GM23338 (cell line): ENCODE measurements around the gene STIL. TPM values are rescaled to one million over a fixed set of nuclear protein-coding genes. Genes with fewer than 3 reads are reported as not detected.

ENCODE experiments used
- ATAC-seq: fragments of 200-7000 bp; cut with Tn5 transposase; 3 replicates; pipeline ENCODE4 v1.9.1; 2020
- DNase-seq: peaks from one replicate; pipeline ENCODE4 v3.0.0-alpha.2; 2015; ENCODE audit warnings: low spot score
- H2AFZ ChIP-seq: fragments of 200-600 bp; sonication (generic); 2 replicates; pipeline ENCODE4 v1.8.0; 2016; ENCODE audit warnings: antibody characterized with exemption, mild to moderate bottlenecking, moderate library complexity
- H3F3A ChIP-seq: fragments of 200-600 bp; sonication (generic); replicated peaks from 2 replicates; pipeline ENCODE4 v1.8.0; 2017; ENCODE audit warnings: antibody characterized with exemption, mixed run types, low read depth
- H3K27ac ChIP-seq: fragments of 200-600 bp; sonication (generic); 2 replicates; pipeline ENCODE4 v1.6.1; 2016; ENCODE audit warnings: low read depth
- H3K27me3 ChIP-seq: fragments of 200-600 bp; sonication (generic); 2 replicates; pipeline ENCODE4 v1.8.0; 2016; ENCODE audit warnings: mild to moderate bottlenecking, mixed run types, moderate library complexity; ENCODE audit not compliant: insufficient read depth
- H3K36me3 ChIP-seq: fragments of 200-600 bp; sonication (generic); 2 replicates; pipeline ENCODE4 v1.8.0; 2016; ENCODE audit warnings: mild to moderate bottlenecking; ENCODE audit not compliant: insufficient read depth
- H3K4me1 ChIP-seq: fragments of 200-600 bp; sonication (generic); 2 replicates; pipeline ENCODE4 v1.8.0; 2016; ENCODE audit warnings: mild to moderate bottlenecking, moderate library complexity; ENCODE audit not compliant: insufficient read depth
- H3K4me2 ChIP-seq: fragments of 200-600 bp; sonication (generic); 2 replicates; pipeline ENCODE4 v1.7.1; 2017; ENCODE audit warnings: mixed run types
- H3K4me3 ChIP-seq: fragments of 200-600 bp; sonication (generic); 2 replicates; pipeline ENCODE4 v1.6.1; 2016; ENCODE audit warnings: mixed run types
- H3K79me2 ChIP-seq: fragments of 200-600 bp; sonication (generic); replicated peaks from 2 replicates; pipeline ENCODE4 v1.8.0; 2017; ENCODE audit warnings: mild to moderate bottlenecking; ENCODE audit not compliant: insufficient read depth
- H3K9me2 ChIP-seq: fragments of 200-600 bp; sonication (generic); 2 replicates; pipeline ENCODE4 v1.8.0; 2017; ENCODE audit not compliant: insufficient read depth
- H4K20me1 ChIP-seq: fragments of 200-600 bp; sonication (generic); replicated peaks from 2 replicates; pipeline ENCODE4 v1.8.0; 2017; ENCODE audit warnings: mild to moderate bottlenecking; ENCODE audit not compliant: insufficient read depth
- H3K27ac Mint-ChIP-seq: 2 replicates; pipeline ENCODE4 v1.8.0; 2020; ENCODE audit warnings: inconsistent platforms, mild to moderate bottlenecking, moderate library complexity, mixed read lengths
- H3K27me3 Mint-ChIP-seq: 3 replicates; pipeline ENCODE4 v1.8.0; 2022; ENCODE audit warnings: low read depth, mild to moderate bottlenecking, moderate library complexity, mixed read lengths, inconsistent platforms; ENCODE audit not compliant: insufficient read depth, poor library complexity
- H3K36me3 Mint-ChIP-seq: 3 replicates; pipeline ENCODE4 v1.8.0; 2021; ENCODE audit warnings: low read depth, mild to moderate bottlenecking, inconsistent platforms, moderate library complexity, mixed read lengths
- H3K4me1 Mint-ChIP-seq: 3 replicates; pipeline ENCODE4 v1.8.0; 2020; ENCODE audit warnings: mild to moderate bottlenecking, inconsistent platforms, mixed read lengths
- H3K4me3 Mint-ChIP-seq: 3 replicates; pipeline ENCODE4 v1.8.0; 2021; ENCODE audit warnings: moderate library complexity, mild to moderate bottlenecking, inconsistent platforms, mixed read lengths
- H3K9me3 Mint-ChIP-seq: 3 replicates; pipeline ENCODE4 v1.8.0; 2020; ENCODE audit warnings: moderate library complexity, mild to moderate bottlenecking, inconsistent platforms, mixed read lengths
- CREB1 ChIP-seq: fragments of 250-450 bp; sonication (Bioruptor Pico); IDR thresholded peaks from 2 replicates; pipeline ENCODE4 v1.5.0; 2020; ENCODE audit warnings: low read depth, mild to moderate bottlenecking, moderate library complexity
- EZH2 ChIP-seq: fragments of 200-600 bp; sonication (generic); IDR thresholded peaks from one replicate; pipeline ENCODE4 v1.8.0; 2017; ENCODE audit warnings: antibody characterized with exemption, mild to moderate bottlenecking, low read depth; ENCODE audit not compliant: unreplicated experiment
- EZH2phosphoT487 ChIP-seq: fragments of 200-600 bp; sonication (generic); IDR thresholded peaks from one replicate; pipeline ENCODE4 v1.8.1; 2018; ENCODE audit warnings: antibody characterized with exemption; ENCODE audit not compliant: unreplicated experiment
- JUNB ChIP-seq: IDR thresholded peaks from one replicate; pipeline ENCODE4 v1.6.1; 2016; ENCODE audit warnings: antibody characterized with exemption; ENCODE audit not compliant: unreplicated experiment
- NANOG ChIP-seq: IDR thresholded peaks from 2 replicates; pipeline ENCODE4 v1.6.1; 2016; ENCODE audit warnings: antibody characterized with exemption, borderline replicate concordance
- POLR2AphosphoS5 ChIP-seq: IDR thresholded peaks from 2 replicates; pipeline ENCODE4 v1.6.1; 2016; ENCODE audit warnings: antibody characterized with exemption, low read depth
- STAT1 ChIP-seq: IDR thresholded peaks from one replicate; pipeline ENCODE4 v1.6.1; 2016; ENCODE audit warnings: antibody characterized with exemption; ENCODE audit not compliant: unreplicated experiment
- ZNF114 ChIP-seq: fragments of 250-450 bp; sonication (Bioruptor Pico); IDR thresholded peaks from 2 replicates; pipeline ENCODE4 v1.5.0; 2020; ENCODE audit warnings: mild to moderate bottlenecking, moderate library complexity
- ZNF331 ChIP-seq: fragments of 250-450 bp; sonication (Bioruptor Pico); IDR thresholded peaks from 2 replicates; pipeline ENCODE4 v1.5.0; 2020; ENCODE audit warnings: low read depth, mild to moderate bottlenecking, moderate library complexity
- polyA plus RNA-seq: library from polyadenylated mRNA; unstranded; fragments of >200 nt; fragmentation: Nextera tagmentation; extraction: Ambion mirVana; gene quantifications from 2 replicates; pipeline ENCODE4 v1.2.1, GENCODE V29; 2016
- total RNA-seq: library from RNA; depleted of rRNA; stranded (reverse); fragments of >200 nt; shearing (Covaris generic); gene quantifications from 2 replicates; pipeline ENCODE4 v1.2.3, GENCODE V29; 2014
- TF ChIP-seq, protein P1 (sequence below): IDR thresholded peaks from 2 replicates; pipeline ENCODE4 v1.6.1; 2016; ENCODE audit warnings: antibody characterized with exemption
- TF ChIP-seq, protein P2 (sequence below), 2 experiments: fragments of 200-600 bp in 1 of 2; sonication (generic) in 1 of 2; conservative IDR thresholded peaks; 2 replicates each; pipeline versions ENCODE4 v1.5.1 to v1.6.1; 2016 to 2017; ENCODE audit warnings: antibody characterized with exemption in 2 of 2, low read depth in 2 of 2, mild to moderate bottlenecking in 2 of 2, moderate library complexity in 1 of 2
- TF ChIP-seq, protein P3 (sequence below): fragments of 250-450 bp; sonication (Bioruptor Pico); IDR thresholded peaks from 2 replicates; pipeline ENCODE4 v1.5.0; 2020; ENCODE audit warnings: mild to moderate bottlenecking, moderate library complexity
- TF ChIP-seq, protein P4 (sequence below): IDR thresholded peaks from one replicate; pipeline ENCODE4 v1.6.1; 2018; ENCODE audit warnings: antibody characterized with exemption; ENCODE audit not compliant: unreplicated experiment

STIL gene
- total and polyA plus RNA-seq, 2 experiments from 2014 or later, result 15.6 to 38.2 TPM

DNA sequence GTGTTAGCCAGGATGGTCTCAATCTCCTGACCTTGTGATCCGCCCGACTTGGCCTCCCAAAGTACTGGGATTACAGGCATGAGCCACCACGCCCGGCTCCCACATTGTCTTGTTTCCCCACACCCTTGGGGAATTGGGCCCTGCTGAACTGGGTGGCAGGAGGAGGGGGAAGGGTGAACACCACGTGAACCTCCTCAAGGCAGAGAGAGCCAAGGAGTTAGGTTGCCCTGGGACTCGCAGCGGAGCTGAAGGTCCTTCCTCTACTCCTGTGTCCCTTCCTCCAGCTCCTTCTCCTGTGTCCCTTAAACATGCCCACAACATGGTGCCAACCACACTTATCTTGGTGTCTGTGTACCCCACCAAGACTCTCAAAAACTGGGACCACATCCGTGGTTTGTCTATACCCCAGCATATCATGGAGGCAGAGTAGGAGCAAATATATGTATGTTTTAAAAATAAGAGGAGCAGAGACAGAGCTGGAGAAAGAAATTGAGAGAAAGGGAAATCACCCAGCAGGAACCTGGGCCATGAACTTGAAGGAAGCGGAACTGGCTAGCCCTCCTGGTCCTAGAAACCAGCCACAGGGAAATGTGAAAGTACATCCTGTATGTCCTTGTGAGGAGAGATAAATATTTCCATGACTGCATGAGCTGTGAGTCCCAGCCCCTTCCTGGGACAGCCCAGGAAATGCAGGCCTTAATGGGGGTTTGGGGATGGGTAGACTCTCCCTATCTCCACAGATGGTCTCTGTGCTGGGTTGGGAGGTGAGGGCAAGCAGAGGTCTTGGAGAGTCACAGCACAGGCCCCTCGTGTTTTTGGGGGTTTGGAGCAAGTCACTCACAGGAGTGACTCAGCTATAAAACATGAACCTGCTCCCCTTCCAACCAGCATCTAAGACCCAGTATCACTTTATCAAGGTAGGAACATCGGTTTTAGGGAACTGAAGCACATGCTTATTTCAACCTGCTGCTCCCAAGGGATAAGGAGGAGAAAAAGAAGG lies 72.5 kb downstream of the STIL start:
- H3K4me3 Mint-ChIP-seq, result no peak overlapping the region
- no peaks in the 10 kb centered on the region for H3K36me3 Mint-ChIP-seq
- Histone ChIP-seq H3K36me3 (no peaks in the 10 kb centered on the region), H3K9me2 (no peaks in the 10 kb centered on the region), H3K4me2 (no peak overlapping the region), H3K4me3 (no peak overlapping the region), H4K20me1 (no peaks in the 10 kb centered on the region; the same call in 1 of the 2 replicates), H3K79me2 (no peaks in the 10 kb centered on the region), H3F3A (no peaks in the 10 kb centered on the region), H3K27me3 (peaks cover 58% of the 10 kb centered on the region), H3K4me1 (no peaks in the 10 kb centered on the region; the same call in 1 of the 2 replicates), H2AFZ (no peak overlapping the region), H3K27ac (no peak overlapping the region)
- DNase-seq (no peak), ATAC-seq (no peak)
- H3K4me1 Mint-ChIP-seq, result peaks cover 10% of the 10 kb centered on the region
- peaks cover 7% of the 10 kb centered on the region for H3K27me3 Mint-ChIP-seq
- TF ChIP-seq STAT1 (no peak), EZH2phosphoT487 (no peak), POLR2AphosphoS5 (no peak), JUNB (no peak), ZNF331 (CRISPR knock-in tag) (no peak), CREB1 (no peak), ZNF114 (CRISPR knock-in tag) (no peak), NANOG (no peak), EZH2 (no peak)
- TF ChIP-seq, protein P1, sequence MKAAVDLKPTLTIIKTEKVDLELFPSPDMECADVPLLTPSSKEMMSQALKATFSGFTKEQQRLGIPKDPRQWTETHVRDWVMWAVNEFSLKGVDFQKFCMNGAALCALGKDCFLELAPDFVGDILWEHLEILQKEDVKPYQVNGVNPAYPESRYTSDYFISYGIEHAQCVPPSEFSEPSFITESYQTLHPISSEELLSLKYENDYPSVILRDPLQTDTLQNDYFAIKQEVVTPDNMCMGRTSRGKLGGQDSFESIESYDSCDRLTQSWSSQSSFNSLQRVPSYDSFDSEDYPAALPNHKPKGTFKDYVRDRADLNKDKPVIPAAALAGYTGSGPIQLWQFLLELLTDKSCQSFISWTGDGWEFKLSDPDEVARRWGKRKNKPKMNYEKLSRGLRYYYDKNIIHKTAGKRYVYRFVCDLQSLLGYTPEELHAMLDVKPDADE, result no peak
- TF ChIP-seq, protein P2, sequence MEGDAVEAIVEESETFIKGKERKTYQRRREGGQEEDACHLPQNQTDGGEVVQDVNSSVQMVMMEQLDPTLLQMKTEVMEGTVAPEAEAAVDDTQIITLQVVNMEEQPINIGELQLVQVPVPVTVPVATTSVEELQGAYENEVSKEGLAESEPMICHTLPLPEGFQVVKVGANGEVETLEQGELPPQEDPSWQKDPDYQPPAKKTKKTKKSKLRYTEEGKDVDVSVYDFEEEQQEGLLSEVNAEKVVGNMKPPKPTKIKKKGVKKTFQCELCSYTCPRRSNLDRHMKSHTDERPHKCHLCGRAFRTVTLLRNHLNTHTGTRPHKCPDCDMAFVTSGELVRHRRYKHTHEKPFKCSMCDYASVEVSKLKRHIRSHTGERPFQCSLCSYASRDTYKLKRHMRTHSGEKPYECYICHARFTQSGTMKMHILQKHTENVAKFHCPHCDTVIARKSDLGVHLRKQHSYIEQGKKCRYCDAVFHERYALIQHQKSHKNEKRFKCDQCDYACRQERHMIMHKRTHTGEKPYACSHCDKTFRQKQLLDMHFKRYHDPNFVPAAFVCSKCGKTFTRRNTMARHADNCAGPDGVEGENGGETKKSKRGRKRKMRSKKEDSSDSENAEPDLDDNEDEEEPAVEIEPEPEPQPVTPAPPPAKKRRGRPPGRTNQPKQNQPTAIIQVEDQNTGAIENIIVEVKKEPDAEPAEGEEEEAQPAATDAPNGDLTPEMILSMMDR (conservative IDR thresholded peaks at IDR 0.05; ENCODE audit: low read depth in 2 of 2), result no peak
- TF ChIP-seq, protein P3, sequence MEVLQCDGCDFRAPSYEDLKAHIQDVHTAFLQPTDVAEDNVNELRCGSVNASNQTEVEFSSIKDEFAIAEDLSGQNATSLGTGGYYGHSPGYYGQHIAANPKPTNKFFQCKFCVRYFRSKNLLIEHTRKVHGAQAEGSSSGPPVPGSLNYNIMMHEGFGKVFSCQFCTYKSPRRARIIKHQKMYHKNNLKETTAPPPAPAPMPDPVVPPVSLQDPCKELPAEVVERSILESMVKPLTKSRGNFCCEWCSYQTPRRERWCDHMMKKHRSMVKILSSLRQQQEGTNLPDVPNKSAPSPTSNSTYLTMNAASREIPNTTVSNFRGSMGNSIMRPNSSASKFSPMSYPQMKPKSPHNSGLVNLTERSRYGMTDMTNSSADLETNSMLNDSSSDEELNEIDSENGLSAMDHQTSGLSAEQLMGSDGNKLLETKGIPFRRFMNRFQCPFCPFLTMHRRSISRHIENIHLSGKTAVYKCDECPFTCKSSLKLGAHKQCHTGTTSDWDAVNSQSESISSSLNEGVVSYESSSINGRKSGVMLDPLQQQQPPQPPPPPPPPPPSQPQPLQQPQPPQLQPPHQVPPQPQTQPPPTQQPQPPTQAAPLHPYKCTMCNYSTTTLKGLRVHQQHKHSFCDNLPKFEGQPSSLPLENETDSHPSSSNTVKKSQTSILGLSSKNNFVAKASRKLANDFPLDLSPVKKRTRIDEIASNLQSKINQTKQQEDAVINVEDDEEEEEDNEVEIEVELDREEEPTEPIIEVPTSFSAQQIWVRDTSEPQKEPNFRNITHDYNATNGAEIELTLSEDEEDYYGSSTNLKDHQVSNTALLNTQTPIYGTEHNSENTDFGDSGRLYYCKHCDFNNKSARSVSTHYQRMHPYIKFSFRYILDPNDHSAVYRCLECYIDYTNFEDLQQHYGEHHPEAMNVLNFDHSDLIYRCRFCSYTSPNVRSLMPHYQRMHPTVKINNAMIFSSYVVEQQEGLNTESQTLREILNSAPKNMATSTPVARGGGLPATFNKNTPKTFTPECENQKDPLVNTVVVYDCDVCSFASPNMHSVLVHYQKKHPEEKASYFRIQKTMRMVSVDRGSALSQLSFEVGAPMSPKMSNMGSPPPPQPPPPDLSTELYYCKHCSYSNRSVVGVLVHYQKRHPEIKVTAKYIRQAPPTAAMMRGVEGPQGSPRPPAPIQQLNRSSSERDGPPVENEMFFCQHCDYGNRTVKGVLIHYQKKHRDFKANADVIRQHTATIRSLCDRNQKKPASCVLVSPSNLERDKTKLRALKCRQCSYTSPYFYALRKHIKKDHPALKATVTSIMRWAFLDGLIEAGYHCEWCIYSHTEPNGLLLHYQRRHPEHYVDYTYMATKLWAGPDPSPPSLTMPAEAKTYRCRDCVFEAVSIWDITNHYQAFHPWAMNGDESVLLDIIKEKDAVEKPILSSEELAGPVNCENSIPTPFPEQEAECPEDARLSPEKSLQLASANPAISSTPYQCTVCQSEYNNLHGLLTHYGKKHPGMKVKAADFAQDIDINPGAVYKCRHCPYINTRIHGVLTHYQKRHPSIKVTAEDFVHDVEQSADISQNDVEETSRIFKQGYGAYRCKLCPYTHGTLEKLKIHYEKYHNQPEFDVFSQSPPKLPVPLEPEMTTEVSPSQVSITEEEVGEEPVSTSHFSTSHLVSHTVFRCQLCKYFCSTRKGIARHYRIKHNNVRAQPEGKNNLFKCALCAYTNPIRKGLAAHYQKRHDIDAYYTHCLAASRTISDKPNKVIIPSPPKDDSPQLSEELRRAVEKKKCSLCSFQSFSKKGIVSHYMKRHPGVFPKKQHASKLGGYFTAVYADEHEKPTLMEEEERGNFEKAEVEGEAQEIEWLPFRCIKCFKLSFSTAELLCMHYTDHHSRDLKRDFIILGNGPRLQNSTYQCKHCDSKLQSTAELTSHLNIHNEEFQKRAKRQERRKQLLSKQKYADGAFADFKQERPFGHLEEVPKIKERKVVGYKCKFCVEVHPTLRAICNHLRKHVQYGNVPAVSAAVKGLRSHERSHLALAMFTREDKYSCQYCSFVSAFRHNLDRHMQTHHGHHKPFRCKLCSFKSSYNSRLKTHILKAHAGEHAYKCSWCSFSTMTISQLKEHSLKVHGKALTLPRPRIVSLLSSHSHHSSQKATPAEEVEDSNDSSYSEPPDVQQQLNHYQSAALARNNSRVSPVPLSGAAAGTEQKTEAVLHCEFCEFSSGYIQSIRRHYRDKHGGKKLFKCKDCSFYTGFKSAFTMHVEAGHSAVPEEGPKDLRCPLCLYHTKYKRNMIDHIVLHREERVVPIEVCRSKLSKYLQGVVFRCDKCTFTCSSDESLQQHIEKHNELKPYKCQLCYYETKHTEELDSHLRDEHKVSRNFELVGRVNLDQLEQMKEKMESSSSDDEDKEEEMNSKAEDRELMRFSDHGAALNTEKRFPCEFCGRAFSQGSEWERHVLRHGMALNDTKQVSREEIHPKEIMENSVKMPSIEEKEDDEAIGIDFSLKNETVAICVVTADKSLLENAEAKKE, result no peak
- TF ChIP-seq, protein P4, sequence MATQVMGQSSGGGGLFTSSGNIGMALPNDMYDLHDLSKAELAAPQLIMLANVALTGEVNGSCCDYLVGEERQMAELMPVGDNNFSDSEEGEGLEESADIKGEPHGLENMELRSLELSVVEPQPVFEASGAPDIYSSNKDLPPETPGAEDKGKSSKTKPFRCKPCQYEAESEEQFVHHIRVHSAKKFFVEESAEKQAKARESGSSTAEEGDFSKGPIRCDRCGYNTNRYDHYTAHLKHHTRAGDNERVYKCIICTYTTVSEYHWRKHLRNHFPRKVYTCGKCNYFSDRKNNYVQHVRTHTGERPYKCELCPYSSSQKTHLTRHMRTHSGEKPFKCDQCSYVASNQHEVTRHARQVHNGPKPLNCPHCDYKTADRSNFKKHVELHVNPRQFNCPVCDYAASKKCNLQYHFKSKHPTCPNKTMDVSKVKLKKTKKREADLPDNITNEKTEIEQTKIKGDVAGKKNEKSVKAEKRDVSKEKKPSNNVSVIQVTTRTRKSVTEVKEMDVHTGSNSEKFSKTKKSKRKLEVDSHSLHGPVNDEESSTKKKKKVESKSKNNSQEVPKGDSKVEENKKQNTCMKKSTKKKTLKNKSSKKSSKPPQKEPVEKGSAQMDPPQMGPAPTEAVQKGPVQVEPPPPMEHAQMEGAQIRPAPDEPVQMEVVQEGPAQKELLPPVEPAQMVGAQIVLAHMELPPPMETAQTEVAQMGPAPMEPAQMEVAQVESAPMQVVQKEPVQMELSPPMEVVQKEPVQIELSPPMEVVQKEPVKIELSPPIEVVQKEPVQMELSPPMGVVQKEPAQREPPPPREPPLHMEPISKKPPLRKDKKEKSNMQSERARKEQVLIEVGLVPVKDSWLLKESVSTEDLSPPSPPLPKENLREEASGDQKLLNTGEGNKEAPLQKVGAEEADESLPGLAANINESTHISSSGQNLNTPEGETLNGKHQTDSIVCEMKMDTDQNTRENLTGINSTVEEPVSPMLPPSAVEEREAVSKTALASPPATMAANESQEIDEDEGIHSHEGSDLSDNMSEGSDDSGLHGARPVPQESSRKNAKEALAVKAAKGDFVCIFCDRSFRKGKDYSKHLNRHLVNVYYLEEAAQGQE, result no peak
- no peak overlapping the region for H3K27ac Mint-ChIP-seq
- no peaks in the 10 kb centered on the region for H3K9me3 Mint-ChIP-seq
